ENCODE measurements around the gene COL23A1.
"Not testable (repeated sequence)": the region's sequence is repeated elsewhere in the genome, so short reads cannot be mapped to it uniquely, and the experiment has no call there.

COL23A1 gene

DNA sequence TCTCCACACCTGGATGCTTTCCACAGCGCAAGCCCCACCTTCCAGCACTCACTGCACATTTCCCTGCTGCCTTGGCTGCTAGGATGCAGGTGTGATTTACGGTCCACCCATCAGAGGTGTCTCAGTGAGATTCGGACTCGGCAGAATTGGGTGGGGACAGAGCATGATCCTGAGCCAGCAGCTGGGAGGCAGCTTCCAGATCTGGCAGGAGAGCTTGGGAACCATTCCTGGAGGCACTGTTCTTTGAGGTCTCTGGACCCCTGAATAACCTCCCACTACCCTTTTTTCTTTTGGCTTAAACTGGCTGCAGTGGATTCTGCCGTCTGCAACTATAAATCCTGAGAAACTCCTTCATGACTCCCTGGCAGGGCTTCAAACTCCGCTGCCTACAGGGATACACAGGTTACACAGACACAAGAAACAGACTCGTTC, 258.0 kb downstream of the COL23A1 start:
- no peak for DNase-seq

- DNase-seq: no peak
These were observed 258.6 kb downstream of the COL23A1 start for GRCh38 chr5:178331491-178331996.

- no peak for DNase-seq
These were observed 259.3 kb downstream of the COL23A1 start for GRCh38 chr5:178330791-178331404.

DNA sequence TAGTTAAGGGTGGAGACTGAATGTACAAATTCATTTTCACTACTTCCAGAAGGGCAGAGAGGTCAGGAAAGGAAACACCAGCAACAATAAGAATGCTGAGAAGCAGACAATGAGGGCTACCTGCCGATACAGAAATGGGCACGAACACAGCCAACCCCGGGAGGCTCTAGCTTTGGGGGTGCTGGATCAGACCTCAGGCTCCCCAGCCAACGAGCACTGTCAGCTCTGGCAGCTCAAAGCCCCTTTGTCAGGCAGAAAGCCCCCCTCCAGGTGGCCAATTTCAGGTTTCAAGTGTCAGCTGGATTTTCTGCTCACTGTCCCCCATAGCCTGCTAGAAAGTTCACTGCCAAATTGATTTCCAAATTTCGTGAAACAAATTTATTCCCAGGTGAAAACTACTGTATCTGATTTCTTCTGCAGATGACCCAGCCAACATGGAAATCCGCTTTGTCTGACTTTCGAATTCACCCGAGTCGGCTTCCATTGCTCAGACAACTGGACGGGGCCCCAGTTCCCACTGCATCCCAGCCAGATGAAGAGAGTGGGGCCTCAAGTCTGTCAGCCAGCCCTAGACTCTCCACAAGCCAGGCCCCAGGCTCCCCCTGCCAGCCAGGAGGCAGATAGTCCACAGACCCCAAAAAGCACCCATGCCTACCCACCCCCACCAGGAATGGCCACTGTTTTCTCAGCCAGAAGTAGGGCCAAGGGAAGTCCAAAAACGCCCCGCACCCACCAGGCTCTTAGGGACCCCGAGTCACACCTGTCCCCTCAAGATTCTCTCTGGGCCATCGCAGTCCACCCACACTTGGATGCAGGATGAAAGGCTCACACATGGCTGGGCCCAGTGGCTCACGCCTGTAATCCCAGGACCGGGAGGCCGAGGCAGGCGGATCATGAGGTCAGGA, 261.1 kb downstream of the COL23A1 start:
- no peak for DNase-seq

DNA sequence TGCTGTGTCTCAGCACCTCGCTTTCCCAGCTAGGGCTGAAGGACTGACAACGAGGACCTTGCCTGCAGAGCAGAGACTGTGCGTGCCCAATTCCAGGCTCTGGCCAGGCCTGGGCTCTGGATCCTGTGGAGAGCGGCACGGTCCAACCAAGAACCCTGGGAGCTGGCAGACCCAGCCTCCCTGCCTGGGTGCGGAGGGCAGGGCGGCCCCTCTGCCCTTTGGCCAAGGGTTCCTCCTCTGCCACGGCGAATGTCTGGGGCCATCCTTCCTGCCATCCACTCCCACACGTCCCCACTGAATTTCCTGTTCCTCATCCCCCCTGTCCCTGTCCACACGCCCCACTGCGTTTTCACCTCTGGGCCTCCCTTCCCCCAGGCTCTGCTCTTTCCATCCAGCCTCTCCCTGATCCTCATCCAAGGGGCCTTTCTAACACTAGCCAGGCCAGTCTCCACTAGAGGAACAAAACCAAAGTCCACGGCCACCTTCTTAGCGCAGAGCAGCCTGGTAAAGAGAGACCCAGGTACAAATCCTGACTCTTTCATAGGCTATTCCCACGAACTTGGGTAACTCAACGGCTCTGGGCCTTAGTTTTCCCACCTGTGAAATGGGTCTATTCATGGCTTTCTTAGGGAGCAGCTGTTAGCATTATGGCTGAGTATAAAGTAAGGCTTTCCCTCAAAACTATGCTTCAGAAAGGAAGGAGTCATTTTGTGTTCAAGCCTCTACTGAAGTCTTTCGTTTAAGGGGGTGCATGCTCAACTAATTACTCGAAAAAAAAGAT, 262.1 kb downstream of the COL23A1 start:
- DNase-seq: no peak

- DNase-seq: no peak
These were observed 262.7 kb downstream of the COL23A1 start for GRCh38 chr5:178327446-178327845.

DNA sequence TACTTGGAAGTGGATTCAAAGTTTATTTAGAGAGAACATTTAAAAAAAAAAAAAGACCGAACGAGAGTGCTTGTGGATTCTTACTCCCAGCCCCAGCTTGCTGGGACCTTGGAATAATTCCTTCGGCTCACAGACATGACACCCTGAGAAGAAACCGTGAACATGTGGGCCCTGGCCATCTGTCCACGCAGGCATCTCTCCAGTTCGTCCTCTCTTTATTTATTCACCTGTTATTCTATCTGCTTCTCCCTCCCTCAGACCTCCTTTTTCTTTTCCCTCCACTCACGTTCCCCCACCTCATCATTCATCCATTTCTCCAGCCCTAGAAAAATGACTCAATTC, 263.8 kb downstream of the COL23A1 start:
- DNase-seq: no peak

DNA sequence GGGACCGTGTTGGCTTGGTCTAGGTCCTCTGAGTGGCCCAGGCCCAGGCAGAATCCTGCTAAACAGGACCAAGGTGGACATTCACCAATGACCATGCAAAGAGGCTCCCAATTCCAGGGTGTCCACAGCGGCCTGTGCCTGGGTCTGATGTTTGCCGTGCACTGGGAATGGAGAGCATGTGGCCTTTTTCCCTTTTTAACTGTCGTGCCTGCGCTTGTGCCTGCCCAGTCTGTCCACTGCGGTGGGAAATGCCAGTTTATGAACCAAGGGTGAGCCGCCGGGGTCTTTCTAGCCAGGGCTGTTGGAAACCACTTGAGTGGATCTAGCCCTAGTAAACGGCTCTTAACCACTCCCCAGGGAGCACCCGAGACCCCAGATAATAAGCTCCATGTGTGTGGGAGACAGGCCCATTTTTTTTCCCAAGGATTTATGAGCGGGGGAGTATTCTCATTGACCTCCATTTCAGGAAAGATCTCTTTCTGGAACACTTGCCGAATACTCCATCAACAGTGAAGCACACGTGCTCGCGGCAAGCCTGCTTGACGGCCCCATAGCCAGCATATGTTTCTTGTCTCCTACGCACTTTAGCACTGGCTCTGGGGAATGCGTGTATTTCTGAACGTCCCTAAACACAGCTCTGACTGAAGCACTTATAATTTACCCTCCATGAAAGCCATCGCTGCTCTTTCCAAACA, 264.4 kb downstream of the COL23A1 start:
- no peak for DNase-seq

- DNase-seq: no peak
These were observed 264.9 kb downstream of the COL23A1 start for GRCh38 chr5:178325311-178325678.

DNA sequence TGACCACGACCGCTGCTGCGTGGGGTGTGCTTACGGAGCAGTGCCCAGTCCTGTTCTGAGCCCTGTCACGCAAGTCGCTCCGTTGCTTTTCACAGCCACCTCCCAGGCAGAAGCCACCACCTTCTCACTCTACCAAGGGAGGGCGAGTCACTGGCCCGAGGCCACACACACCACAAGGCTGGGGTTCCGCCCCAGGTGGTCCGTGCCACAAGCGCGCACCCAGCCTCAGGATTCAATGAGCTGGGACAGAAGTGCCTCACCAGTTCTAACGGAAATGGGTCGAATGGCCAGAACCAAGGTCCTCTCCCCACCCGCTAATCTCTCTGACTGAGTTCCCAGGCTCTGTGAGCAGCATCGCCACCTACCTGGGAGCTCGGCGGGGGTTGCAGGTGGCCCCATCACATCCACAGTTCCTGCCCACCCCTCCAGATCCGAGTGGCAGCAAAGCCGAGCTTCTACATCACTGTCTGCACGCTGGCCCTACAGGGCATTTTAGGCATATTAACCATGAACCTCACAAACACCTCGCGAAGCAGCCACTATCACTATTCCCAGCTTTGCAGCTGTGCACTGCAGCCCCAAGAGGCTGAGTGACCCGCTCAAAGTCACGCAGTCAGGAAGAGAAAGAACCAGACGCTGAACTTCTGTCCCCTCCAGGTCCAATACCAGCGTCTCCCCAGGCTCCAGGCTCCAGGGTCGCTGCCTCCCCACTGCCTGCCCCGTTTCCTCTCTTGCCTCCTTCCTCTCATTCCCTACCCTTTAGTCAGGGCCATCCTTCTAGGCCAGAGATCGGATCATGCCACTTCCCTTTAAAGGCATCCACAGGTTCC, 265.5 kb downstream of the COL23A1 start:
- no peak for DNase-seq

- DNase-seq: no peak
These were observed 266.2 kb downstream of the COL23A1 start for GRCh38 chr5:178323961-178324360.

GRCh38 chr5:178323541-178323865, 266.7 kb downstream of the COL23A1 start:
- no peak for DNase-seq

- no peak for DNase-seq
These were observed 267.3 kb downstream of the COL23A1 start for GRCh38 chr5:178322736-178323540.

- DNase-seq: no peak
These were observed 269.8 kb downstream of the COL23A1 start for GRCh38 chr5:178320281-178320855.

- no peak for DNase-seq
These were observed 270.6 kb downstream of the COL23A1 start for GRCh38 chr5:178319541-178320041.

- DNase-seq: no peak
These were observed 271.3 kb downstream of the COL23A1 start for GRCh38 chr5:178318893-178319292.

- no peak for DNase-seq
These were observed 271.8 kb downstream of the COL23A1 start for GRCh38 chr5:178318382-178318781.

- not testable (repeated sequence) for DNase-seq
These were observed 272.5 kb downstream of the COL23A1 start for GRCh38 chr5:178317727-178318126.

- no peak for DNase-seq
These were observed 275.0 kb downstream of the COL23A1 start for GRCh38 chr5:178314961-178315820.
